GM21723 (cell line): Measurements from ENCODE around the gene BRIP1.

Experiments used
- ATAC-seq: cut with Tn5 transposase; IDR thresholded peaks from one replicate; pipeline ENCODE4 v1.9.1; 2021; ENCODE audit warnings: mild to moderate bottlenecking, moderate library complexity; ENCODE audit not compliant: unreplicated experiment

The BRIP1 gene

GRCh38 chr17:61639818-61640217 is 223.5 kb downstream of the BRIP1 start:
- no peak for ATAC-seq

GRCh38 chr17:61638087-61638486 is 225.2 kb downstream of the BRIP1 start:
- ATAC-seq: no peak

GRCh38 chr17:61635913-61636432 is 227.4 kb downstream of the BRIP1 start:
- no peak for ATAC-seq

- ATAC-seq: no peak
Measured at GRCh38 chr17:61634942-61635538, 228.3 kb downstream of the BRIP1 start.

GRCh38 chr17:61634011-61634539 is 229.3 kb downstream of the BRIP1 start:
- ATAC-seq: no peak

GRCh38 chr17:61632826-61633225 is 230.5 kb downstream of the BRIP1 start:
- no peak for ATAC-seq

- no peak for ATAC-seq
Measured at GRCh38 chr17:61631800-61632199, 231.5 kb downstream of the BRIP1 start.
